SKM-1 (cell line): Measurements from ENCODE around the gene TNIK.

Experiments used
- DNase-seq: peaks from one replicate; lab custom pipeline; 2025; ENCODE audit not compliant: unreplicated experiment; lab: John Stamatoyannopoulos, UW

TNIK gene

DNA sequence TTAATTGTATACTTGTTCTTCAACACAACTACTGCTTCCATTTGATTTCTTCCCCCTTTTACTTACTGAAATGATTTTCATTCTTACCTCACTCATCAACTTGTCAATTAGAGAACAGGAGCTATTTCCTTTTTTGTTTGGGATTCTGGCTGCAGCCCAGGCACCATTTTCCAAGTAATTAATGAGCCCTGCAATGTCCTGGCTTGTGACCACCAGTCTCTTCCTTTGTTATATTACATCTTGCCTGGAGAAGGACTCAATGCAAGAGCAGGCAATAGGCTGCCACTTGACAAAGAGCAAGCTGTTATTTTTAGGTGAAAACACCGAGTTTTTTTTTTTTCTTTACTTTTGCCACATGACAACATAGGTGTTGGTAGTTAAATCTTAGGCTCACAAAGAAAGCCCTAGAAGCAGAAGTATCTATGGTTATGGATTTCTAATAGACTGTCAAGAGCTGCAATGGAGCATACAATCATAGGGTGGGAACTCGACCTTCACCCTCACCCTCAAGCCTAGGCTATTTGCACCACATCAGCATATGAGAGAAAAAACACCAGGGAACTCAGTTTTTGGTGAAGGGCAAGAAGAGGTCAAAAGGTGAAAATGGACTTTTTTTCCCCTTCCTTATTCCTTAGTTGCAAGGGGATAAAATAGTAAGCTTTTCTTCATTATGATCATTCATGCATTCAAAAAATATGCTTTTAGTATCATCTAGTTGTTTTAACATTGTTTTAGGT, 114.9 kb downstream of the TNIK start:
- DNase-seq: no peak

DNA sequence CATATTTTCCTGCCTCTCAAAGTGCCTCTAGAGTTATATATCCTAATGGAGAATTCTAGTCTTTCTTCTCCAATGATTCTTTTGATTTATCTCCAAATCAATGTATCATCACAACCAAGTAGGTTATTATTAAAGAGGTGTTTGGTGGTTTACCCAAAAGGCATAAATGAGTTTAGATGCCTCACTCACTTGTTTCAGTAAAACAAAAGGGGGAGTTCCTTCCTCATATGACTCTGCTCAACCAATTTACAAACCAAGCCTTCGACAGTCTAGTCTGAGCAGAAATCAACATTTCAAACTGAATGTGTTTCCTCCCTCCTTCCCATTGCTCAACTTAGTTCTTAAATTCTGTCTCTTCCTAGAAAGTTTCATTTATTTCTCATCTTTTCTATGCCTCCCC, 116.5 kb downstream of the TNIK start:
- DNase-seq: no peak

DNA sequence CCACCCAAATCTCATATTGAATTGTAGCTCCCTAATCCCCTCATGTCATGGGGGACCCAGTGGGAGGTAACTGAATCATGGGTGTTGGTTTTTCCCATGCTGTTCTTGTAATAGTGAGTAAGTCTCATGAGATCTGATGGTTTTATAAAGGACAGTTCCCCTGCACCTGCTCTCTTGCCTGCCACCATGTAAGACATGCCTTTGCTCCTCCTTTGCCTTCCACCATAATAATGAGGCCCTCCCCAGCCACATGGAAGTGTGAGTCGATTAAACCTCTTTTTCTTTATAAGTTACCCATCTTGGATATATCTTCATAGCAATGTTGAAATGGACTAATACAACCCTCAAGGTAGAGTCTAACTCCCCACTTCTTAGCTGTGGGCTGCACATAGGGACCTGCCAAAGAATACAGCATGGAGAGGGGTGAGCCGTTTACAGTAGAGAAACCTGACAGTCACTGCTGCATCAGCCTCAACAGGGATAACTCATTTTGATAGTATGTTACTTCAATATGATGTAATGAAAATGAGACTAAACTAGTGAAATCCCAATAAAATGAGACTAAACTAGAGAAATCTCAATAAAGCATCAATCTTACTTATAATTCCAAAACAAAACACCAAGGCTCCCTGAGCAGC, 117.3 kb downstream of the TNIK start:
- no peak for DNase-seq

DNA sequence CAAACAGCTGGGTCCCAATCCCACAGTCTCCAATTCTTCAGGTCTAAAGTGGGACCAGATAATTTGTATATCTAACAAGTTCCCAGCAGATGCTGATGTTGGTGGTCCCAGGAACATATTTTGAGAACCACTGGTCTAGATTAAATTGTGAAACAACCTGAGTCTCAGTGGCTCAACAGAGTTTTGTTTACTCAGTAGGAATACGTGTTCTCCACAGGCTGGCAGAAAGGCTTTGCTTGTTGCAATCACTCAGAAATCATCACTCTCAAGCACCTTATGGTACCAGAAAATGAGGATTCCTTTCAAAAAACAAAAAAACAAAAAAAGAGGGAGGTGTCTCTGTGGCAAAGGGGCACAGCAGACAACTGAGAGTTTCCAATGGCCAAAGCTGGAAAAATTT, 118.0 kb downstream of the TNIK start:
- DNase-seq: no peak

DNA sequence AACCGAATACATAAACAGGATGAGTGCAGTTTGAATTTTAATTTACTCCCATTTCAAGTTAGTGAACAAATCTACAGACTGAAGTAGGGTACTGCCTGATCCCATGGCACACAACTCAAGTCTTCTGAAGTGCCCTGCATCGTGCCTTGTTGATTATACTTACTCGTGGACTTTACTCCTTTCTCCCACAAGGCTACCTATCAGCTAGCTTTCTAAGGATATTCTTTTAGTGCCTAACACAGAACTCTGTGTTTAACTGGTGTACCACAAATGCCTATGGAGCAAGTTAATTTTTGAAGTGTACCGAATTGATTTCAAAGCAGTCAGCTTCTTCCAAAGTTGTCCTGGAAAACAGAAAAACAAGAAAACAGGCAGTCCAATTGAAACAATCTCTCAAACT, 119.8 kb downstream of the TNIK start:
- no peak for DNase-seq

DNA sequence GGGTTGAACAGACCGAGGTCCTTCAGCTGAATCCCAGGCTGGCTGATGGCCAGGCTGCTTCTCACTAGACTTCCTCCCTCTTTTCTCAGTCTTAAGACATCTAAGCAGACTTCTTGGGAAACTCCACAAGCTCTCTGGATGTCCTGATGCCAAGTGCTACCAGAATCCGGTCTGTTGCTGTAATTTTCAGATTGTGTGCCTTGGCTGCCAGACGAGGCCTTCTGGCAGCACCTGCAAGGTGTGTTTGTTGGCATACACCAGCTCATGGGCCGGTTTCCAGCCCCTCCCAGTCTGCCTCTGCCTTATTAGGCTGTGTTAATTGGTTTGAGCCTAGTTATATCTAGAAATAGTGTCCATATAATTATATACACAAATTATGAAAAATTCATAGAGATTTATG, 120.6 kb downstream of the TNIK start:
- no peak for DNase-seq

DNA sequence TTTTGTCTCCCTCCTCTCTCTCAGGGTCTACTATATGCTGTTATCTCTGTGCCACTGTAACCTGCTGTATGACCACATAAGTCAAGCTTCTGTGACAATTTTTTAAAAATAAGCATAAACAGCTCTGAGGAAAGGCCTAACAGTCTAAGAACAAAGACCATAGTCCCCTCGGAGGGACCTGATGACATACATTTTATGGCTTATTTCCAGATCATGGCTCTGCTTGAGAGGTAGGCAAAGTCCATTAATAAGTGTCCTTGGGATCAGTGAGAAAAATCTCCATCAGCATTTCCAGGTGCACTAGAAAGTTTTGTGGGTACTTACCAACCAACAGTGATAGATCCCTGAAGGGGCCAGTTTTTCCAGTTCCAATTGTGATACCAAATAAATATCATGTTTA, 123.8 kb downstream of the TNIK start:
- DNase-seq: no peak

DNA sequence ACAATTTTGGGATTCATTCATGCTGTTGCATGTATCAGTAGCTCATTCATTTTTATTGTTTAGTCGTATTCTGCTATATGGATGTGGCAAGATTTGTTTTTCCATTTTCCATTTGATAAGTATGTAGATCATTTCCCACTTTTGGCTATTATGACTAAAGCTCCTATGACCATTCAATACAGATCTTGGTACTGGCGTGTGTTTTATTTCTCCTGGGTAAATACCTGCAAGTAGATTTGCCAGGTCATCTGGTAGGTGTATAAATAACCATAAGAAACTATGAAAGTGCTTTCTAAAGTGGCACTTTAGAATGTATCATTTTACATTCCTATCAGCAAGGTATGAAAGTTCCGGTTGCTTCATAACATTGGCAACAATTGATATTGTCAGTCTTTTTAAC, 124.6 kb downstream of the TNIK start:
- DNase-seq: no peak

DNA sequence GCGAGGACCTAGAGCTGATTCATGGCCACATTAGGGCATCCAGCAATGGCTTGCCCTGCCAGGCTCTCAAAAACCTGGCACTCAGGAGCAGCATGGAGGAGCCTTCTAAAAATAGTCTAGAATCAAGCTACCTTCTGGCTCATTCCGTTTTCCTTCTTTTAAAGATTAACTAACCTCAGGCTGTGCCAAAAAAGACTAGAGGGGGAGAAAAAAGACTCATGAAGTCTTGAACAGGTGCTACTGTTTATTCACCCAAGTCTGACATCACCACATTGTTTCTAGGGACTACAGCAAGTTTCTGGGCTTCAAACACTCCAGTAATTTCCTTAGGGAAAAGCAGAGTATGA, 125.8 kb downstream of the TNIK start:
- DNase-seq: no peak

DNA sequence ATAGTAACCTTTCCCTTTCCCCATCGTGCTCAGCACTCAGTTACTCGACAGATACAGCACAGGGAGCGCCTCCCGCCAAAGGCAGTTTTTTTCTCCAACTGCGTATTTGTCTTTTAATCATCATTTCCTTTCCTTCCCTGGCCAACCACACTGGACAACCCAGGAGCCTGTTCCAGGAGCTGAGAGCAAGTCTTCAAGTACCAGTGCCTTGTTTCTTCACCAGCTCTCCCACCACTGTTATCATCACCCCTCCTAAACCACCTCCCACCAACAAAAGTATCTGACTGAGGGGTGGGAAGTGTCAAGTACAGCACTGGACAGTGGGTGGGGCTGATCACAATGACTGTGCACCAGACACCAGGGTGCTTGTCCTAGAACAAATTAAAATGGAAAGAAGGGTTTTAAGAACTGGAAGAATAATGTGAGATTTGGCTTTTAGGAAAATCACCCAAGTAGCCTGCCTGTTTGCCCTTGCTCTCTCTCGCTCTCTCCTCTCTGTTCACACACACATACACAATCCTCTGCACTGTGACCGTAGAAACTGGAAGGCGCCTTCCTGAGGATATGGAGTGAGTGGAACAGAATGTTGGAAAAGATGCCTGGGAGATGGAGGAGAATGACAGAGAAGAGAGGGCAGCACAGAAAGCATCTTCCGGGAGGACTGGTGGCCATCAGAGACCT, 126.3 kb downstream of the TNIK start:
- no peak for DNase-seq

DNA sequence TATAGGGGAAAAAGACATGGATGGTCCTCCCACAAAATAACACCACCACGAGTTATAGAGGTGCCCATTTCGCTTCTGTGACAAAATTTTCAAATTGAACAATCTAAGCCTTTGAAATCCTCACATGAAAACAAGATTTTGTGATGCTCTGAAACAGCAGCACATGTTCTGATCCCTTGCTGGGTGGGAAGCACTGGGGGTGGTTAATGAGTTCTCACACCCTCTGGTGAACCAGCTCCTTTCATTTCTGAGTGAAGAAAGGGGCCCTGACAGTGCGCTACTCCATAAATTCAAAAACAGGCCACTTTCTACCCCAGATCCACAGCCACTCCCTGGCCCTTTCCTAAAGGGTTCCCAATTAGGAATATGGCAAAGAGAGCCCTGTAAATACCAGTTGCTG, 129.3 kb downstream of the TNIK start:
- DNase-seq: no peak

DNA sequence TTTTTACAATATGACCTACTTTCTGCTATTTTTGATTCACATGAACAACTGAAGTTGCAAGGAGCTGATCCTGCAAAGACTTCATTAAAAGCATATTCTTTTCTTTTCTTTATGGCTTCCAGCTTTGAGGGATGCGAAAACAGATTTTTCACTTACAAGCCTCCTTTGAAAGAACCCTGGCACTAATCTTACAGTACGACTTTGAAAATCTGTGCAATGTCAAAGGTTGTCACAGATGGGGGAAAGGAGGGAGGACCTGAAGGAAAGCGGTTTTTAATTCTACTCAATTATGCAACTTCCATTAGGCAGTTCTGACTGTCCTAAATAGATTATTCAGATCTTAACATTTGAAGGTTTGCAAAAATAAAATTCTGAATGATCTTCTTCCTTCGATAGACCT, 130.5 kb downstream of the TNIK start:
- no peak for DNase-seq

DNA sequence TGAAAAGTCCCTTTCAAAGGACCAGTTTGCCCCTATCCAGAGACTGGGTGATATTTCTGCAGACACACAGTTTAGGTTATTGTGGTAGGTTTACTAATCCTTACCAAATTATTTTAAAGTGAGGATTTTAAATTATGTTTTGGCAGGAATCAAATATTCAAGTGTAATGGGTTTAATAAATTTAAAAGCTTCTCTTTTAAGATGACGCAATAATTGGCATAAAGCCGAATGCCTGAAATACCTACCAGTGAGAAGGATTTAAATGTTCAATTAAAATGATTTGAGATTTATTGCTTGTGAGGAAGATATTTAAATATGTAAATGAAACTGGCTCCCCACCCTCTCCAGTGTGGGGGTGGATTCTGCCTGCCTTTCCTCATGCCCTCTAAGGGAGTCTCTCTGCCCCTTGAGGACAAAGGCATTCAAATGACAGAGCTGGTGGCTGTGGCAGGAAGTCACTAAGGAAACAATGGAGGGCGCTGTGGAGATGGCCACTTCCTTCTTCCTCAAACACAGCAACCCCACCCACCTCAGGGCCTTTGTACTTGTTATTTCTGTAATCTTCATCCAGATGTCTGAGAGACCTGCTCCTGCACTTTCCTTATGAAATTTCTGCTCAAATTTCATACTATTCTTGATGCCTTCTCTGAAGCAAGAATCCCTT, 131.7 kb downstream of the TNIK start:
- DNase-seq: peak; percentile 51

DNA sequence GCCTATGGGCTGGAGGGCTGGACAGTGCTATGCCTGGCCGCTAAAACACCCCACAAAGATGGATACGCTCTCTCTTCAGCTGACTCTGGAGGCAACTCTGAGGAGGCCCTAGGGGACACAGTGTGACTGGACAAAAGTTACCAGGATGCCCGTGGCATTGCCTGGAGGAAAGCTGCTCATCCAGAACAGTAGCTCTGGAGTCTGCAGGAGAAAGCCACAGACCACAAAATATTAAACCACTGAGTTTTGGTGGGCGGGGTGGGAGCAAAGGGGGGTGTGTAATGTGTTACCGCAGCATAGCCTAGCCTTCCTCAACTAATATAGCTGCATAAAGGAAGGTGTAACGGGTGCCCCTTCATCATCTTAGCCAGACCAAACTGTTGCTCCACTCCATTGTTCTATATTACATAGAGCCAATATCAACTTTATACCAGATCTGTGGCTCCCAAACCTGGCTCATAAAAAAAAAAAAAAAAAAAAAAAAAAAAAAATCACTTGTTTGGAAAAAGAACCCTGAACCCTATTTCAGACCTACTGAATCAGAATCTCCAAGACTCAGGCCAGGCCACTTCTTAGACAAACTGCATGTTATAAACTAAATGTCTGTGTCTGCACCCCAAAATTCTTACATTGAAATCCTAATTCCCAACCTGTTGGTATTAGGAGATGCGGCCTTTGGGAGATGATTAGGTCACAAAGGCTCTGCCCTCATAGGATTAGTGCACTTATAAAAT, 132.6 kb downstream of the TNIK start:
- no peak for DNase-seq

DNA sequence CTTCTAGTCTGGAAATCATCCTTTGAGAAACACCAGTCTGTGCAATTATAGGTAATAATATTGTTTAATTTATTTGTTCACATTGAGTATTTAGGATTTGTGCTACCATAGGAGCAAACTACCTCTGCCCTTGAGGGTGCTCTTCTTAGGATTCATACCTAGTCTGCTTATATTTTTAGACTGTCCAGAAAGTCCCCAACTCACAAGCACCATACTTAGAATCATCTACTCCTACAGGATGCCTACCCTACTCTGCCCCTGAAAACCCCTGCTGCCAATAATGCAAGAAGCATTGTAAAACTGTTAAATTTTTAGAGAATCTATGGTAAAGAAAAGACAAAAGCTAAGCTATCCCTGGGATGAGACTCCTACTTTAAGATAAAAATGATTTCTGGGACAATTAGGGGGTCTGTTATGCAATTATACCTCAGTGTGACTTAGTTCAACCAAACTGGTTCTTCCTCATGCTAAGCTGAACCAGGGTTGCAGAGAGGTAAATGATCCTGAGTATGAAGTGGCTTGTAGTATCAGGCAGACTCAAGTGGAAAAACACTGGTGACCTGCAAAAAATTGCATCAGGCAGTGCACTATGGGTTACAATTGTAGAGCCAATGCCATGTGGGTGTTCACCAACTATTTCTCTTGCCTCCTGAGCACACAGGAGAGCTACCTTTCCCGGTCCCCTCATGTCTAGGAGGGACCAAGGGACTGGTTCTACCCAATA, 133.3 kb downstream of the TNIK start:
- no peak for DNase-seq

DNA sequence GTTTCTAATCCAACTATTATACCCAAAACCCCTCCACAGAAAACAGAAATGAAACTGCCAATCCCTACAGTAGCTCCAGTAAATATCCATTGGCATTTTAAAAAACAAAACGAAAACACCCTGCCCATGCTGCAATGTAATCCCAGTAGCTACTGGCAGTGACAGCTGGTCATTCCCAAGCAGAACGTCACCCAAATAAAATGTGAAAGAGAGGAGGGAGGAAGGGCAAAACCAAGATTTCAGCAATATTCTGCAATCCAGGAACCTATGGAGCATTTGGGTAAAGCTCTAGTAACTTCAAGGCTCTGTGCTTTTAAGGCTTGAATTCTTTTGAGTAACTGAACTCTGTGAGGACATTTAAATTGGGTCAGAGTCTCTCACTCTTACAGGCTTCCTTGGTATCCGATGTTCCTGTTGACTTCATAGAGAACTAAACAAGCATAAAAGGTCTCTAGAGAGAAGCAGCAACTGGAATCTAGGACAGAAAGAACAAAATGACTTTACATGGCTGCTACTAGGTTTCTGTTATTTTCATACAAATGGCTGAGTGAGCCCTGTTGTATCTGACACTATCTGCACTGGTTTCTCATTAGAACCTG, 136.2 kb downstream of the TNIK start:
- DNase-seq: no peak

DNA sequence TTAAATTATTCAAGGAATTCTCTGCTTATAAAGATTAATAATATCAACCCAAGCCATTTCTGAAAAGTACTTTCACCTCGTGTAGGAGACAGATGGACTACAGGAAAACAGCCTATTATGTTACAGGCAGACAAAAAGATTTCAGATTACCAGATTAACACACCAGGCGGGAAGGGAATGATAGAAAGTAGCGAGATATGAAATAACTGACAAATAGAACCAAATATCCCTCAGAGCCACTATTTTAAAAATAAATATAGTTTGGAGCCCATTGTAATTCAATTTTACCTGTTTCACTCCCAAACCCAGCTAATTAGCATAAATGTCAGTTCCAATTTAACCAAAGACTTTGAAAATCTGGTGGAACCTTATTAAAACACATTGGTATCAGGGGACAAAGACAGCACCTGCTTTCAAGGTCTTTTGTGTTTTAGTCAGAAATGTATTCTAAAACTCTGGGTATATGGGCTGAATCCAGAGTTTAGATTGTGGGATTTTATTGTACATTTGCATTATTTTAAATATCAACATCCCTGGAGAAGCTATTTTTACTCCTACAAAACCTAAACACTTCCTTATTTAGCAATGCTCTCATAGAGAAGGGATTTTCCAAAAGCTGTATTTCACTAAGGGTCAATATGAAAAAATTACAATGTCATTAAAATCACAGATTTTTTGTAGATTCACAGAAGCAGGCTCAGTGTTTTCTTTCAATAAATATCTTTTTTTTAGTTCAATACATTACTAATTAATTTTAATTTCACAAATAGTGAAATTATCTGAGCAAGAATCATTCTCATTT, 138.4 kb downstream of the TNIK start:
- DNase-seq: no peak

DNA sequence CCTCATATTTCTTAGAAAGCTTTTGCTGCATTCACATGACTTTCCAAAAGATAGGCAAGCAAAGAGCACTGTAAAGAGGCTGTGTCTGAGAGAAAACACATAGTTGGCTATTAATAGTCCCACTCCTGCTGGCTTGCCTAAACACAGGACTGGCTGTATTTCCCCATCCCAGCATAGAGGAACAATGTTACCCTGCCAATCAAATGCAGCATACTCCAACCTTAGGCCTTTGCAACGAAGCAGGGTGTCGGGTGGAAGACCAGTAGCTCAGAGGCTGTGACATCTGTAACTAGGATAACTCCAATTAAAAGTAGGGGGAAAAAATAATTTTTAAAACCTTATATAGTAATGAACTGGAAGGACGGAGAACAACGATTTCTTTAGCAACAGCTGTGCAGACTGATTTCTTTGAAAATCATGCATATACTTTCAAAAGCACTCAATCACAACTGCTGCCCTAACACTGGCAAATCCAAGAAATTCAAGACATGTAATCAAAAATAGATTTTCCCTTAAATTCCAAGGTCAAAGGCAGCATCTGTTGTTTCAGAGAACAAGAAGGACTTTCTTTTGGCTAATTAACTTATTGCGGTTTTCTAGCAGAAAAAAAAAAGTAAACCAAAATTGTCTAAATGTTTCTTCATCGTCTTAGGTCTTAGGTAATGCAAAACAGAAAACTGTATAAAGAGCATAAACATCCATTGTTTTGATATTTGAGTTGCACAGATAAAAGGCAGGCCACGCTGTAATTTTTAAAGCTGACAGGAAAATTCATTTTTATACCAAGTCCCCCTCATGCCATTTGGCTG, 139.3 kb downstream of the TNIK start:
- no peak for DNase-seq

DNA sequence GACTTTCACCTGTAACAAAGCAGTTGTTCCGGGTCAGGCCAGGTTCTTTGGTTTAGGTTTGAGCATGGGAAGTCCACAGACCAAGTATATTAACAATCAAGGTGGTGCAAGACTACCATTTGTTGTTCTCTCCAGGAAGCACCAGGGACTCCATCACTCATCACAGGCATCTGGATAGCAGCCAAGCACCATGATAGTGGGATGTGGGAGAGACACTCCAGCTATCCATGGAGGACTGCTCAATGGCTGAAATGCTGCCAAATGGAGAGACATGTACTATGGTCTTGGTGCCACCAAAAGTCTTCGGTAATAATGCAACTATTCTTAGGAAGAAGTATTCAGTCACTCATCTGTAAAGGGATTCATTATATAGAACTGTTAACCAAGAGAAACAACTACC, 143.0 kb downstream of the TNIK start:
- DNase-seq: no peak
